HG03025 (cell line): ENCODE measurements around the gene MAU2.
"Not testable (repeated sequence)": the region's sequence is repeated elsewhere in the genome, so short reads cannot be mapped to it uniquely, and the experiment has no call there.

ENCODE experiments used
- ATAC-seq: cut with Tn5 transposase; IDR thresholded peaks from one replicate; pipeline ENCODE4 v1.9.1; 2021; ENCODE audit warnings: mild to moderate bottlenecking, moderate library complexity; ENCODE audit not compliant: unreplicated experiment, low FRiP score

Gene MAU2

GRCh38 chr19:19345232-19345631 is 24.6 kb downstream of the MAU2 start:
- no peak for ATAC-seq

DNA sequence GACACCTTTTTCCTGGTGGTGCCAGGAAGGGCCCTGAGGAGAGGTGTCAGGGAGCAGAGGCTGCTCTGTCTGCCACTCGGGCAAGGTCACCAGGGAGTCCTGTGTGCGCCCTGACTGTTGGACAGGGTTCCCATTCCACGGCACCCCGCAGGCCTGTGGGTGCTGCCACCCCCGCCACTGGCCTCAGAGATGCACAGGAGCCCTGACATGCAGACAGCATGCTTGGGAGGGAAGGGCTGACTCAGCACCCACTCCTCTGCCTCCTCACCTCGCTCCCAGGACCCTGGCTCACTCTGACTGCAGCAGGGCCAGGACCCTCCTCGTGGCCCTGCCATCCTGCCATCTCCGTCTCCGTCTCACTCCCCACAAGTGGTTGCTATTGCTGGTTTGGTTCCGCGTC is 25.3 kb downstream of the MAU2 start:
- no peak for ATAC-seq

- ATAC-seq: no peak
These were observed 26.9 kb downstream of the MAU2 start for GRCh38 chr19:19347401-19348110.

DNA sequence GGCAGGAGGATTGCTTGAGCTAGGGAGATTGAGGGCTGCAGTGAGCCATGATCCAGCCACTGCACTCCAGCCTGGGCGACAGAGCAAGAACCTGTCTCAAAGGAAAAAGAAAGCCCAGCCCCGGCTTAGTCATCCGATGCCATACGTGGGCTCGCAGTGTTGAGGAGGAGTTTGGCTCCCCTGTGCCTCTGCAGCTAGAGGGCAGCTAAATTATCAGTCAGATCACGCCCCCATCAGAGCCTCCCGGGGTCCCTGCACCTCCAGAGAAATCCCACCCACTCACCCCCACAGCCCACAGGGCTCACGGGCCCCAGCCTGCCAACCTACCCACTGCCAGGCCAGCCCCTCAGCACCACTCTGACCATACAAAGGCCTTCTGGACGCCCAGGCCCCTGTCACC is 27.6 kb downstream of the MAU2 start:
- no peak for ATAC-seq

- ATAC-seq: no peak
These were observed 28.7 kb downstream of the MAU2 start for GRCh38 chr19:19349365-19349764.

GRCh38 chr19:19350756-19351155 is 30.1 kb downstream of the MAU2 start:
- not testable (repeated sequence) for ATAC-seq

DNA sequence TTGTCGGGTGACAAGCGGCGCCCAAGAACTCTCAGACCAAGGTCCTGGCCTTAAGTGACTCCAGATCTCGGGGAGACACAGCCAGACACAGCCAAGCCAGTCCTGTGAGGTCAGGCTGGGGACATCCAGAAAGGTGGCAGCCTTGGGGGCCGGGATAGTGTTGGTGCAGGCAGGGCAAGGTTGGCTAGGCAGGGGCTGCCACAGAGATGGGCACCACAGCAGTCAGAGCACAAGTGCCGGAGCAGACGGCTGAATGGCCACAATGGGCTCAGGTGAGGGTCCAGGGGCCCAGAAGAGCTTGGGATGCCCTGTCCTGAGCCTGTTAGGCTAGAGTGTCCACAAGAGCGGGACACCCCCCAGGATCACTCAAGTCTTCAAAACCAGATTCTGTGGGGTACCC is 32.2 kb downstream of the MAU2 start:
- no peak for ATAC-seq

GRCh38 chr19:19354007-19354406 is 33.4 kb downstream of the MAU2 start:
- ATAC-seq: no peak

DNA sequence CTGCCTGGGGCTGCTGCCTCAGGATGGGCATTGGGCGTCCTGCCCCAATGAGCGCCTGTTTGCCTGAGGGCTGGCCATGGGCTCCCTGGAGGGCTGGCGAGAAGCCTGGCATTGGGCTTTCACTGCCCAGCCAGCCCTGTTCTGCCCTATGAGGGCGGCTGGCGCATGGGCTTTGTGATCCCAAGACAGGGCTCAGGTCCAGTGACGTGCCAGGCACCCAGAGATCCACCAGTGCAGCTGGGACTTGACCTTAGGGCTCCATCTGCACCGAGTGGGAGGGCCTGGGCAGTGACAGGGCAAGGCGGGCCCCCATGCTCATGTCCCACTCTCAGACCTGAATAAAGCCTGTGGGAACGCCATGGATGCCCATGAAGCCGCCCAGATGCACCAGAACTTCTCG is 34.3 kb downstream of the MAU2 start:
- no peak for ATAC-seq

DNA sequence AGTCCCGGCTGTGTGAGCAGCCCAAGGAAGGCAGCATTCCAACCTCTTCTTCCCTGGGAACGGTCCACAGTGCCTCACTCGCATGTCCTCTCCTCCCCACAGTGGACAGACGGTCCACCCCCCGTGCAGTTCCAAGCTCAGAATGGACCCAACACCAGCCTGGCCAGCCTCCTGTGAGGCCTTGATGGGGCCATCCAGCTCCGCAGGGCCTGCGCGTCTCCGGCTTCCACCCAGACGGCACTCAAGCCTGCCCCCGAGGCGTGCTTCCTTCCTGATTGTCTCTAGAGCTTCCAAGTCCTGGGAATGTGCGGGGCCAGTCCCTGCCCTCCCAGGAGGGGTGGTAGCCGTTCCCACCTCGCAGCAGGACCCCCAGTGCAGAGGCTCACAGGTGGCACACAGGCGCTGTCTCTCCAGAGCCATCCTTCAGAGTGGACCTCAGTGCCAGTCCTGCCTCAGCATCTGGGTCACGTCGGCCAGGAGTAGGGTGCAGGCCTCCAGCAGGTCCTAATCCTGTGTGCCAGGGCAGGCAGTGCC is 35.0 kb downstream of the MAU2 start:
- ATAC-seq: no peak

- no peak for ATAC-seq
These were observed 35.9 kb downstream of the MAU2 start for GRCh38 chr19:19356500-19356899.

DNA sequence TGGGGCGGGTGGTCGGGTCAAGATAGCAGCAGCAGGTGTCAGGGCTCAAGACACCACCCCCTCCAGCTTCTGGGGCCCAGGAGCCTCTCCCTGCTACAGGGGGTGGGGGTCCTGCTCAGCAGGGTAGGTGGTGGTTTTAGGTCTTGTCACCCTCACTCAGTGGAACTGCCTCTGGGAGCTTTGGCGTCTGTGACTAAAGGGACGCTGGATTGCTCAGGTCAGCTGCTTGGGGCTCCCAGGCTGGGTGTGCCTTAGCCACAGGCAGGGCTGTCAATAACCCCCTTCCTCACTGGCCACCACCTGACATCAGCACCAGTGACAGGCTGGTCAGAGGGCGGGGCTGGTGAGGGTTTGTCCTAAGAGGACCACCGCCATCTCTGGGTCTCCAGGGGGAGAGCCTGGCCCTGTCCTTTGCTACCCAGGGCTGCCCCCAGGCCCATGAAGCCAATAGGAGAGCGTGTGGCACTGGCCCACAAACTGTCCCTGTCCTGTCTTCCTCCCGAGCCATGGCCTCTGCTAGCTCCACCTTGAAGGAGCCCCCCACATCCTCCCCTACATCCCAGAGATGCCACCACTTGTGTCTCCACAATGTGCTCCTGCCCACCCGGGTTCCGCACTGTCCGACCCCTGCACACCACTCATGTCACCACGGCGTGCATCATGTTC is 36.4 kb downstream of the MAU2 start:
- no peak for ATAC-seq

GRCh38 chr19:19361075-19361594 is 40.5 kb downstream of the MAU2 start:
- no peak for ATAC-seq

DNA sequence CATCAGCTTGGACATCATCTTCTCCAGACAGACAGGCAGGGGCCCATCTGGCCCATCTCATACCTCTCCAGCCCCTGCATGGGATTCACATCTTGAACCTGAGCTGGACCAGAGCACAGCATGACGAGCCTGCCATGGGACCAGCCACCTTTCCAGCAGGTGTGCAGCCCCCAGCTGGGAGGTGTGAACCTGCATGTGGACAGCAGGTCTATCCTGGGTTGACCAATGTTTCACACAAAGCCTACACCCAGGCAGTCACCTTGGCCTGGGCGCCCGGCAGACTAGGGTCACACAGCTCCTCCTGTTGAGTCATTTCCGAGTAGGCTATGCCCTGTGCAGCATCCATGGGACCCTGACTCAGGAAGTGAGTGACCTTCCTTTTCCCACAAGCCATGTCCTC is 41.4 kb downstream of the MAU2 start:
- no peak for ATAC-seq

DNA sequence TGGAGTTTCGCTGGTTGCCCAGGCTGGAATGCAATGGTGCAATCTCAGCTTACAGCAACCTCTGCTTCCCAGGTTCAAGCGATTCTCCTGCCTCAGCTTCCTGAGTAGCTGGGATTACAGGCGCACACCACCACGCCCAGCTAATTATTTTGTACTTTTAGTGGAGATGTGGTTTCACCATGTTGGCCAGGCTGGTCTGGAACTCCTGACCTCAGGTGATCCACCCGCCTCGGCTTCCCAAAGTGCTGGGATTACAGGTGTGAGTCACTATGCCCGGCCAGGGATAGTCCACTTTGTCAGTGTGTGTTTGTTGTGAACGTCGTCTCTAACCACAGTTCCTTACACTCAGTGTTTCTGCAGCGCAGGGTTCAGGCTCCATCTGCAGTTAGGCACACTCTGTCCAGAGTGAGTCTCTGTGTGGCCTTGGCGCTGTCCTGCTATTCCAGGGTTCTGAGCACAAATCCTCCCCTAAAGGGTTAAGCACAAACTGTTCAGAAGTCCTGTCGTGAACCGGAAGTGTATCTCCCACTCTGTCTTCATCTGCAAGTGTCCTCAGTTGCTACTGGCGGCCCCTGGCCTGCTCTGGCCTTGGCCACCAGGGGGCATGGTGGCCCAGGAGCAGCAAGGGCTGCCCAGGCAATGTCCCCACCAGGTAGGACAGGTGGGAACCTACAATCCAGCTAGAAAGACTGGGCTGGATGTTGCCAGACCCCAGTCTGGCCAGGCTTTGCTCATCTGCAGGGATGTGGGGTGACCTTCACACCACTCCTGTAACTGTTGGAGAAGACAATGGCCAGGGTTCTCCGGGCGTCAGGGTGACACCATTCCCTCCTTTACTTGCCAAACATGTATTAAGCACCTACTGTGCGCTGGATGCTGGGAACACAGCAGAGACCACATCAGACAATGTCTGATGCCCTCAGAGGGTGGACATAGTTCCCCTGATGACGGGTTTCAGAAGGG is 46.1 kb downstream of the MAU2 start:
- no peak for ATAC-seq

DNA sequence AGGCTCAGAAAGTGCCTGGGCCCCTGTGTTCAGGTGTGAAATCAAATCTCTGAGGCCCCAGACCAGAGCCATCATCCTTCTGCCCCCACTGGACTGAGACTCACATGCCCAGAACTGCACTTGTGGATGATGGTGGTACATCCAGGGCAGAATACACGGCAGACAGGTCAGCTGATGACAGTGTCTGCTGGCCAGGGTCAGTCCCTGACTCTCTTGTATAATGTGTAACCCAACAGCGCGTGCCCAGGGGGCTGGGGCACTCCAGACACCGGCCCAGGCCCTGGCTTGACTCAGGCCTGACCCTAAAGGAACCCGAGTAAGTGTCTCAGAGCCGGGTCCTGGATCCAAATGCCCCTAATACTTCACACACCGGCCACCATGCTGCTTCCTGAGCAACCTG is 47.5 kb downstream of the MAU2 start:
- no peak for ATAC-seq

GRCh38 chr19:19371059-19371458 is 50.4 kb downstream of the MAU2 start:
- no peak for ATAC-seq

GRCh38 chr19:19372656-19373416 is 52.2 kb downstream of the MAU2 start:
- ATAC-seq: no peak

GRCh38 chr19:19379527-19379926 is 58.9 kb downstream of the MAU2 start:
- ATAC-seq: no peak

GRCh38 chr19:19380316-19380715 is 59.7 kb downstream of the MAU2 start:
- ATAC-seq: not testable (repeated sequence)
